ENCODE data around the gene SGF29.

GRCh38 chr16:28567292-28567691 lies 13.6 kb downstream of the SGF29 start:
- TF ChIP-seq, protein P1, sequence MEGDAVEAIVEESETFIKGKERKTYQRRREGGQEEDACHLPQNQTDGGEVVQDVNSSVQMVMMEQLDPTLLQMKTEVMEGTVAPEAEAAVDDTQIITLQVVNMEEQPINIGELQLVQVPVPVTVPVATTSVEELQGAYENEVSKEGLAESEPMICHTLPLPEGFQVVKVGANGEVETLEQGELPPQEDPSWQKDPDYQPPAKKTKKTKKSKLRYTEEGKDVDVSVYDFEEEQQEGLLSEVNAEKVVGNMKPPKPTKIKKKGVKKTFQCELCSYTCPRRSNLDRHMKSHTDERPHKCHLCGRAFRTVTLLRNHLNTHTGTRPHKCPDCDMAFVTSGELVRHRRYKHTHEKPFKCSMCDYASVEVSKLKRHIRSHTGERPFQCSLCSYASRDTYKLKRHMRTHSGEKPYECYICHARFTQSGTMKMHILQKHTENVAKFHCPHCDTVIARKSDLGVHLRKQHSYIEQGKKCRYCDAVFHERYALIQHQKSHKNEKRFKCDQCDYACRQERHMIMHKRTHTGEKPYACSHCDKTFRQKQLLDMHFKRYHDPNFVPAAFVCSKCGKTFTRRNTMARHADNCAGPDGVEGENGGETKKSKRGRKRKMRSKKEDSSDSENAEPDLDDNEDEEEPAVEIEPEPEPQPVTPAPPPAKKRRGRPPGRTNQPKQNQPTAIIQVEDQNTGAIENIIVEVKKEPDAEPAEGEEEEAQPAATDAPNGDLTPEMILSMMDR (IDR thresholded peaks at IDR 0.05; ENCODE audit: borderline replicate concordance, extremely low read depth, low read length, poor library complexity, severe bottlenecking): no peak
- no peak for TF ChIP-seq EZH2 (IDR thresholded peaks at IDR 0.05; ENCODE audit: borderline replicate concordance, low read depth, low read length, severe bottlenecking)

Measured in DND-41 (cell line).